Measurements from ENCODE around the gene HAND1. TPM values are rescaled to one million over a fixed set of nuclear protein-coding genes. Genes with fewer than 3 reads are reported as not detected.

The HAND1 gene
- total and polyA plus RNA-seq, 9 of the 15 experiments (the other 6 are each of a cell fraction or from before 2014, with no cell fraction given): not detected

DNA sequence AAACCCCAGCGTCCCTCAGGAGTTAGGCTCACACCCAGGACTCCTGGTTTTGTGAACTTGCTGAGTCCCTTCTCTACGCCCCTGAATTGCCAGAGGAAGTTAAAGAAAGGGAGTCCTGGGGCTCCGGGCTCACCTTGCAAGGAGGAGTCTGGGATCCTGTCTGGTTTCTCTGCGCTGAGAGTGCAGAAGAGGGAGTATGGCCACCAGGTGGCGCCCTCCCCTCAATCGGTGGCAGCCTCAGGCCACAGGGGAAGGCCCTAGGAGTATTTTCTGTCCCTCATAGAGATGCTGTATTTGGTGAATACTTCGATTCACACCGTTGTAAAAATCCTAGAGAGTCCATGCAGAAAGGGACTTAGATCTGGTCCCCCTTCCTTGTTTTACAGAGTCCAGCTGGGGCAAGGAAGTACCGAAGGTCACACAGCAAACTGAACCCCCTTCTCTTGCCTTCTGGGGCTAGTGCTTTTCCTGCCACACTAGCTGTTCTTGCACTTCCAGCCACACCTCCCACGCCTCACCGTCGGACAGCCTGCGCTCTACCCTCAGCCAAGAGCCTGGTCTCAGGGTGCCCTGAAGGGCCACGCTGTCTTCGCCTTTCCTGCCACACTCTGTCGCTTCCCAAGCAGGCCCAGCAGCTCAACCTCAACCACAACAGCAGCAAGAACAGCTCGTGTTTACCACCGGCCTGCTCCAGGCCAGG lies 10.2 kb downstream of the HAND1 start (continued):
- TF ChIP-seq, protein P1, sequence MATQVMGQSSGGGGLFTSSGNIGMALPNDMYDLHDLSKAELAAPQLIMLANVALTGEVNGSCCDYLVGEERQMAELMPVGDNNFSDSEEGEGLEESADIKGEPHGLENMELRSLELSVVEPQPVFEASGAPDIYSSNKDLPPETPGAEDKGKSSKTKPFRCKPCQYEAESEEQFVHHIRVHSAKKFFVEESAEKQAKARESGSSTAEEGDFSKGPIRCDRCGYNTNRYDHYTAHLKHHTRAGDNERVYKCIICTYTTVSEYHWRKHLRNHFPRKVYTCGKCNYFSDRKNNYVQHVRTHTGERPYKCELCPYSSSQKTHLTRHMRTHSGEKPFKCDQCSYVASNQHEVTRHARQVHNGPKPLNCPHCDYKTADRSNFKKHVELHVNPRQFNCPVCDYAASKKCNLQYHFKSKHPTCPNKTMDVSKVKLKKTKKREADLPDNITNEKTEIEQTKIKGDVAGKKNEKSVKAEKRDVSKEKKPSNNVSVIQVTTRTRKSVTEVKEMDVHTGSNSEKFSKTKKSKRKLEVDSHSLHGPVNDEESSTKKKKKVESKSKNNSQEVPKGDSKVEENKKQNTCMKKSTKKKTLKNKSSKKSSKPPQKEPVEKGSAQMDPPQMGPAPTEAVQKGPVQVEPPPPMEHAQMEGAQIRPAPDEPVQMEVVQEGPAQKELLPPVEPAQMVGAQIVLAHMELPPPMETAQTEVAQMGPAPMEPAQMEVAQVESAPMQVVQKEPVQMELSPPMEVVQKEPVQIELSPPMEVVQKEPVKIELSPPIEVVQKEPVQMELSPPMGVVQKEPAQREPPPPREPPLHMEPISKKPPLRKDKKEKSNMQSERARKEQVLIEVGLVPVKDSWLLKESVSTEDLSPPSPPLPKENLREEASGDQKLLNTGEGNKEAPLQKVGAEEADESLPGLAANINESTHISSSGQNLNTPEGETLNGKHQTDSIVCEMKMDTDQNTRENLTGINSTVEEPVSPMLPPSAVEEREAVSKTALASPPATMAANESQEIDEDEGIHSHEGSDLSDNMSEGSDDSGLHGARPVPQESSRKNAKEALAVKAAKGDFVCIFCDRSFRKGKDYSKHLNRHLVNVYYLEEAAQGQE (IDR thresholded peaks at IDR 0.05; ENCODE audit: borderline replicate concordance): peak; percentile 86
- TF ChIP-seq, protein P1 (CRISPR knock-in tag; IDR thresholded peaks at IDR 0.05; ENCODE audit: low read depth): no peak
- no peak for TF ChIP-seq CREB1 (IDR thresholded peaks at IDR 0.05)
- no peak for TF ChIP-seq CREB1 (CRISPR knock-in tag; IDR thresholded peaks at IDR 0.05)
- TF ChIP-seq POLR2AphosphoS2 (IDR thresholded peaks at IDR 0.05; ENCODE audit: low read length): no peak
- no peak for TF ChIP-seq NFIC (IDR thresholded peaks at IDR 0.05)
- TF ChIP-seq ZKSCAN3 (CRISPR knock-in tag; IDR thresholded peaks at IDR 0.05): no peak
- no peak for TF ChIP-seq E2F3 (CRISPR knock-in tag; IDR thresholded peaks at IDR 0.05)
- no peak for TF ChIP-seq ATF3 (IDR thresholded peaks at IDR 0.05)
- no peak for TF ChIP-seq ATF3 (CRISPR knock-in tag; conservative IDR thresholded peaks at IDR 0.05)
- TF ChIP-seq ZNF707 (CRISPR knock-in tag; conservative IDR thresholded peaks at IDR 0.05): no peak
- TF ChIP-seq CEBPG (CRISPR knock-in tag; IDR thresholded peaks at IDR 0.05): 0 out of 2 replicates have a peak, but pooled peaks have one; percentile 7
- TF ChIP-seq CEBPG (tag; conservative IDR thresholded peaks at IDR 0.05 in 1 of 2, IDR thresholded peaks at IDR 0.05 in 1 of 2): no peak
- TF ChIP-seq SLC30A9 (CRISPR knock-in tag; IDR thresholded peaks at IDR 0.05): no peak
- TF ChIP-seq BDP1 (IDR thresholded peaks at IDR 0.05; ENCODE audit: insufficient read depth, insufficient read length): no peak
- TF ChIP-seq ZFX (CRISPR knock-in tag; IDR thresholded peaks at IDR 0.05): 0 out of 2 replicates have a peak, but pooled peaks have one; percentile 22
- no peak for TF ChIP-seq CHD2 (IDR thresholded peaks at IDR 0.05; ENCODE audit: low read depth, low read length)
- TF ChIP-seq NBN (IDR thresholded peaks at IDR 0.05; ENCODE audit: low read depth): no peak
- peak; percentile 51; the same call in 1 of the 2 replicates for TF ChIP-seq STAG1 (CRISPR knock-in tag; IDR thresholded peaks at IDR 0.05; ENCODE audit: borderline replicate concordance)
- TF ChIP-seq SMC3 (conservative IDR thresholded peaks at IDR 0.05; ENCODE audit: insufficient read depth, low read depth, low read length): peak; percentile 92
- no peak for TF ChIP-seq FOXK1 (CRISPR knock-in tag; IDR thresholded peaks at IDR 0.05; ENCODE audit: borderline replicate concordance)
